PFSK-1 (cell line): ENCODE data around the gene RWDD4.

Experiments used
- FOXP2 ChIP-seq: optimal IDR thresholded peaks from 2 replicates; pipeline ENCODE3; 2011; ENCODE audit warnings: borderline replicate concordance, control low read depth, inconsistent platforms; ENCODE audit not compliant: insufficient read depth; ENCODE audit errors: extremely low read length, extremely low read depth
- POLR2AphosphoS5 ChIP-seq: IDR thresholded peaks from 2 replicates; pipeline ENCODE4 v1.6.1; 2012; ENCODE audit warnings: low read depth, mild to moderate bottlenecking, control low read depth, low read length, moderate library complexity
- REST ChIP-seq, 2 experiments: IDR thresholded peaks; 2 replicates each; pipeline versions ENCODE4 v1.6.1 to v1.8.0; 2011 to 2012; ENCODE audit warnings: low read depth in 2 of 2, low read length in 2 of 2, control low read depth in 1 of 2, inconsistent platforms in 1 of 2, mild to moderate bottlenecking in 1 of 2, moderate library complexity in 1 of 2; ENCODE audit not compliant: insufficient read depth in 1 of 2
- SIN3A ChIP-seq: IDR thresholded peaks from 2 replicates; pipeline ENCODE4 v1.6.1; 2012; ENCODE audit warnings: mild to moderate bottlenecking, low read length, moderate library complexity, borderline replicate concordance; ENCODE audit not compliant: insufficient read depth
- TAF1 ChIP-seq: IDR thresholded peaks from 2 replicates; pipeline ENCODE4 v1.6.1; 2012; ENCODE audit warnings: low read length, control low read depth, borderline replicate concordance; ENCODE audit not compliant: insufficient read depth

- TF ChIP-seq SIN3A (no peak), POLR2AphosphoS5 (no peak), REST (IDR thresholded peaks at IDR 0.05; ENCODE audit: insufficient read depth in 1 of 2, low read depth in 2 of 2, low read length in 2 of 2) (no peak), TAF1 (no peak), FOXP2 (no peak)
Observed at GRCh38 chr4:183617075-183617474, 41.9 kb downstream of the RWDD4 start.
